Measurements from ENCODE around the gene ADCY4. TPM values are rescaled to one million over a fixed set of nuclear protein-coding genes. Genes with fewer than 3 reads are reported as not detected.

The ADCY4 gene
- total and polyA plus RNA-seq, 2 of the 13 experiments (the other 11 are each of a cell fraction or from before 2014, with no cell fraction given) = 0.03 TPM; not detected in 1

DNA sequence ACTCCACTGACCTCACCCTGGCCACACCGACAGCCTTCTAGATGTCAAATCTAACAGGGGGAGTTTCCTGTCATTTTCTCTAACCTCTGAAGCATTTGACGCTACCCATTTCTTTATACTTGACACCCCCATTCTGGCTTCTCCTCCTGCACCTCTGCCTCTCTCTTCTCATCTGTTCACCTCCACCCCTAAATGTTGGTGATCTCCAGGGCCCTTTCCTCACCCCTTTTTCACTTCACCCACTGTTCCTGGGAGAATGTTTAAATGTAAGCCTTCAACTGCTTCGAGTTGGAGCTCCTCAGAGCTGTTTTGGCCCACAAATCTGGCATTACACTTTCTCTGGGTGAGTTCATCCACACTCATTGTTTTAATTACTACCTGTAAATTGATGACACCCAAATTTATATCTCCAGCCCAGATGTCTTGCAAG lies 63.0 kb downstream of the ADCY4 start (continued):
- TF ChIP-seq ZNF556 (CRISPR knock-in tag; IDR thresholded peaks at IDR 0.05; ENCODE audit: borderline replicate concordance) (no peak), ZNF891 (CRISPR knock-in tag; IDR thresholded peaks at IDR 0.05) (no peak), SNAI1 (CRISPR knock-in tag; IDR thresholded peaks at IDR 0.05; ENCODE audit: borderline replicate concordance) (0 out of 2 replicates have a peak, but pooled peaks have one; percentile 85), CAMTA2 (CRISPR knock-in tag; IDR thresholded peaks at IDR 0.05; ENCODE audit: borderline replicate concordance) (no peak; the same call in 1 of the 2 replicates), ZBTB2 (CRISPR knock-in tag; IDR thresholded peaks at IDR 0.05; ENCODE audit: low read depth) (no peak), ZBTB38 (CRISPR knock-in tag; IDR thresholded peaks at IDR 0.05) (no peak), ZBTB1 (CRISPR knock-in tag; IDR thresholded peaks at IDR 0.05; ENCODE audit: borderline replicate concordance) (0 out of 2 replicates have a peak, but pooled peaks have one; percentile 47), PTBP1 (IDR thresholded peaks at IDR 0.05; ENCODE audit: low read depth, low read length, poor library complexity, severe bottlenecking) (no peak), BCLAF1 (IDR thresholded peaks at IDR 0.05) (no peak), ZNF496 (CRISPR knock-in tag; IDR thresholded peaks at IDR 0.05; ENCODE audit: insufficient replicate concordance) (no peak), GATAD2A (CRISPR knock-in tag; IDR thresholded peaks at IDR 0.05) (no peak), ARID2 (CRISPR knock-in tag; IDR thresholded peaks at IDR 0.05; ENCODE audit: borderline replicate concordance) (peak; percentile 57; the same call in 1 of the 2 replicates), HMGA1 (CRISPR knock-in tag; conservative IDR thresholded peaks at IDR 0.05) (no peak), ZNF781 (CRISPR knock-in tag; IDR thresholded peaks at IDR 0.05; ENCODE audit: borderline replicate concordance, not compliant biosample characterization) (no peak), ZFYVE20 (CRISPR knock-in tag; IDR thresholded peaks at IDR 0.05; ENCODE audit: borderline replicate concordance, low read depth) (no peak)
- TF ChIP-seq, protein P1, sequence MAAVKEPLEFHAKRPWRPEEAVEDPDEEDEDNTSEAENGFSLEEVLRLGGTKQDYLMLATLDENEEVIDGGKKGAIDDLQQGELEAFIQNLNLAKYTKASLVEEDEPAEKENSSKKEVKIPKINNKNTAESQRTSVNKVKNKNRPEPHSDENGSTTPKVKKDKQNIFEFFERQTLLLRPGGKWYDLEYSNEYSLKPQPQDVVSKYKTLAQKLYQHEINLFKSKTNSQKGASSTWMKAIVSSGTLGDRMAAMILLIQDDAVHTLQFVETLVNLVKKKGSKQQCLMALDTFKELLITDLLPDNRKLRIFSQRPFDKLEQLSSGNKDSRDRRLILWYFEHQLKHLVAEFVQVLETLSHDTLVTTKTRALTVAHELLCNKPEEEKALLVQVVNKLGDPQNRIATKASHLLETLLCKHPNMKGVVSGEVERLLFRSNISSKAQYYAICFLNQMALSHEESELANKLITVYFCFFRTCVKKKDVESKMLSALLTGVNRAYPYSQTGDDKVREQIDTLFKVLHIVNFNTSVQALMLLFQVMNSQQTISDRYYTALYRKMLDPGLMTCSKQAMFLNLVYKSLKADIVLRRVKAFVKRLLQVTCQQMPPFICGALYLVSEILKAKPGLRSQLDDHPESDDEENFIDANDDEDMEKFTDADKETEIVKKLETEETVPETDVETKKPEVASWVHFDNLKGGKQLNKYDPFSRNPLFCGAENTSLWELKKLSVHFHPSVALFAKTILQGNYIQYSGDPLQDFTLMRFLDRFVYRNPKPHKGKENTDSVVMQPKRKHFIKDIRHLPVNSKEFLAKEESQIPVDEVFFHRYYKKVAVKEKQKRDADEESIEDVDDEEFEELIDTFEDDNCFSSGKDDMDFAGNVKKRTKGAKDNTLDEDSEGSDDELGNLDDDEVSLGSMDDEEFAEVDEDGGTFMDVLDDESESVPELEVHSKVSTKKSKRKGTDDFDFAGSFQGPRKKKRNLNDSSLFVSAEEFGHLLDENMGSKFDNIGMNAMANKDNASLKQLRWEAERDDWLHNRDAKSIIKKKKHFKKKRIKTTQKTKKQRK (IDR thresholded peaks at IDR 0.05; ENCODE audit: low read length) = no peak
- TF ChIP-seq, protein P2, sequence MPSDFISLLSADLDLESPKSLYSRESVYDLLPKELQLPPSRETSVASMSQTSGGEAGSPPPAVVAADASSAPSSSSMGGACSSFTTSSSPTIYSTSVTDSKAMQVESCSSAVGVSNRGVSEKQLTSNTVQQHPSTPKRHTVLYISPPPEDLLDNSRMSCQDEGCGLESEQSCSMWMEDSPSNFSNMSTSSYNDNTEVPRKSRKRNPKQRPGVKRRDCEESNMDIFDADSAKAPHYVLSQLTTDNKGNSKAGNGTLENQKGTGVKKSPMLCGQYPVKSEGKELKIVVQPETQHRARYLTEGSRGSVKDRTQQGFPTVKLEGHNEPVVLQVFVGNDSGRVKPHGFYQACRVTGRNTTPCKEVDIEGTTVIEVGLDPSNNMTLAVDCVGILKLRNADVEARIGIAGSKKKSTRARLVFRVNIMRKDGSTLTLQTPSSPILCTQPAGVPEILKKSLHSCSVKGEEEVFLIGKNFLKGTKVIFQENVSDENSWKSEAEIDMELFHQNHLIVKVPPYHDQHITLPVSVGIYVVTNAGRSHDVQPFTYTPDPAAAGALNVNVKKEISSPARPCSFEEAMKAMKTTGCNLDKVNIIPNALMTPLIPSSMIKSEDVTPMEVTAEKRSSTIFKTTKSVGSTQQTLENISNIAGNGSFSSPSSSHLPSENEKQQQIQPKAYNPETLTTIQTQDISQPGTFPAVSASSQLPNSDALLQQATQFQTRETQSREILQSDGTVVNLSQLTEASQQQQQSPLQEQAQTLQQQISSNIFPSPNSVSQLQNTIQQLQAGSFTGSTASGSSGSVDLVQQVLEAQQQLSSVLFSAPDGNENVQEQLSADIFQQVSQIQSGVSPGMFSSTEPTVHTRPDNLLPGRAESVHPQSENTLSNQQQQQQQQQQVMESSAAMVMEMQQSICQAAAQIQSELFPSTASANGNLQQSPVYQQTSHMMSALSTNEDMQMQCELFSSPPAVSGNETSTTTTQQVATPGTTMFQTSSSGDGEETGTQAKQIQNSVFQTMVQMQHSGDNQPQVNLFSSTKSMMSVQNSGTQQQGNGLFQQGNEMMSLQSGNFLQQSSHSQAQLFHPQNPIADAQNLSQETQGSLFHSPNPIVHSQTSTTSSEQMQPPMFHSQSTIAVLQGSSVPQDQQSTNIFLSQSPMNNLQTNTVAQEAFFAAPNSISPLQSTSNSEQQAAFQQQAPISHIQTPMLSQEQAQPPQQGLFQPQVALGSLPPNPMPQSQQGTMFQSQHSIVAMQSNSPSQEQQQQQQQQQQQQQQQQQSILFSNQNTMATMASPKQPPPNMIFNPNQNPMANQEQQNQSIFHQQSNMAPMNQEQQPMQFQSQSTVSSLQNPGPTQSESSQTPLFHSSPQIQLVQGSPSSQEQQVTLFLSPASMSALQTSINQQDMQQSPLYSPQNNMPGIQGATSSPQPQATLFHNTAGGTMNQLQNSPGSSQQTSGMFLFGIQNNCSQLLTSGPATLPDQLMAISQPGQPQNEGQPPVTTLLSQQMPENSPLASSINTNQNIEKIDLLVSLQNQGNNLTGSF (CRISPR knock-in tag; IDR thresholded peaks at IDR 0.05) = no peak

Data from HepG2 (cell line).